ENCODE measurements around the gene MSI2.

Gene MSI2

GRCh38 chr17:57508671-57509070 lies 252.3 kb downstream of the MSI2 start:
- DNase-seq (ENCODE audit: low spot score) = no peak

DNA sequence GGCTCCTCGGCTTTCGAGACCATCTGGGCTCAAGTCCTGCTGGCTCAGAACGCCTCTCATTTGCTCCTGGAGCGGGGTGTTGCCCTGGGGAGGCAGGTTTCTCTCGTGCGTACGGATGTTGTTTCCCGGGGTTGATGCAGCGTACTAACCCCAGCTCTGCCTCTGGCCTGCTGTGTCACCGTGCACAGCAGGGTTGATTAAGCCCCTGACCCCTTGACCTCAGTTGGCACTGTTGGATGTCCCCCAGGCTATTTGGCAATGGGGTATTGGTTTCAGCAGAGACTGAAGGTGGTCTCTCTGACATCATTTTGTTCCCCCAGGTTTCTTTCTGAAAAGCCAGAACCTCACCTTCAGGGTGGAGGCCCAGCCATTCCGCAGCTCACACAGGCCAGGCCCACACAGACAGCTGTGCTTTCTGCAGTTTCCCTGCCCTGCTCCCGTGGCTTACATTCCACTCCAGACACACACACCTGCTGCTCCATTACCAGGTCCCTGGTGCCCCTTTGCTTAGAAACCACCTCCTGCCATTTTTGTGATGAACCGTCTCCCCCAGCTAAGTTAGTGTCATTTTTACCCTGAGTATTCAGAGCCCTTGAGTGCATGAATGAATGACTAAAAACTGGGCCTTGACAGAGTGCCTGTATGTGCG lies 255.3 kb downstream of the MSI2 start:
- DNase-seq (ENCODE audit: low spot score) = no peak

- no peak for DNase-seq (ENCODE audit: low spot score)
These were observed 255.9 kb downstream of the MSI2 start for GRCh38 chr17:57512258-57512657.

- no peak for DNase-seq (ENCODE audit: low spot score)
These were observed 256.4 kb downstream of the MSI2 start for GRCh38 chr17:57512691-57513090.

DNA sequence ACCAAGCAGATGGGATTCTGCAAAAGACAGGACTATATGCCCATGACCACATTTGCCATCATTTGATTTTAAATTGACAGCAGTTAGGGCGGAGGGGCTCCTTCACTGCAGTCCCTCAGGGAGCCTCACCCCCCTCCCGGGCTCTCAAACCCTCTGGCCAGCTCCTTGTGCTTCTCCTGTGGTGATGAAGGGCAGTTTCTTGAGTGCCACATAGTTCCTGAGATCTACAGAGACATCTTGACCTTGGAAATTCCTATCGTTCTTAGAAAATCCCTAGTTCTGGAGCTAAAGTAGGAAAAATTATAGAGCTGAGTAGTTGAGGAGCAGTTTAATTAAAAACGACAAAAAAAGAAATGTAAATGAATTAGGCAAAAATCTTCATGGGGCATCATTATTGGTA lies 257.2 kb downstream of the MSI2 start:
- peak; percentile 31 for DNase-seq (ENCODE audit: low spot score)

DNA sequence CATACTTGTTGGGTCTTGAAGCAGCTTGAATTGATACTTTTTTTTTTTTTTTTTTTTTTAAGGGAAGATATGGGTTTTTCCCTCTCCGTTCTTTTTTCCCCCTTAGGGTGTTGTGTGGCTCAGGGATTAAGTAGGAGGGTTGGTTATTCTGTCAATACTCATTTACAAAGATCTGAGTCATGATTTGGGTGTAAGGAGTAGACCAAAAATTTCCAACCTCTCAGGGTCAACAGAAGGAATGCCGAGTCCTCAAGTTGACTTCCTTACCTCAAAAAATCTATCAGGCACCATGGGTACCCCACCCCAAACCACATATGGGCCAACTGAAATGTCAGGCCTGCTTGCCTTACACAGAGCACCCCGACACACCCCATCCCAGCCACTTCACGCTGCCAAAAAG lies 258.3 kb downstream of the MSI2 start:
- DNase-seq (ENCODE audit: low spot score) = no peak

GRCh38 chr17:57515662-57516211 lies 259.4 kb downstream of the MSI2 start:
- no peak for DNase-seq (ENCODE audit: low spot score)

- DNase-seq (ENCODE audit: low spot score) = no peak
These were observed 260.2 kb downstream of the MSI2 start for GRCh38 chr17:57516290-57517230.

DNA sequence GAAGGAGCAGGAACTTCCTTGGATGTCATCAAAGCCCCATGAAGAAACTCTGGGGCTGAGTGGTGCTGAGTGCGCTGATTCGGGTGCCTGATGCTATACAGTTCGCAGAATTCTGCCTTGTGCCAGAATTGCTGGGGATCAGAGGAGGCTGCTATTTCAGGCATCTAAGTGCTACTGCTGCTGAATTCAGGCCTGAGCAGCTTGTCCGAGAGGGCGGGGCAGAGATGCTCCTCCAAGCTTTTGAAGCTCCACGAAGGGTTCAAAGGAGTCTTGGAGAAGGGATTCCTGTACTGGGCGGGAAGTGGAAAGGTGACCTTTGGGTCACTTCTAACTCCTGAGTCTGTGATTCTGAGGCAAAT lies 260.9 kb downstream of the MSI2 start:
- DNase-seq (ENCODE audit: low spot score) = no peak

GRCh38 chr17:57517632-57518456 lies 261.5 kb downstream of the MSI2 start:
- no peak for DNase-seq (ENCODE audit: low spot score)

DNA sequence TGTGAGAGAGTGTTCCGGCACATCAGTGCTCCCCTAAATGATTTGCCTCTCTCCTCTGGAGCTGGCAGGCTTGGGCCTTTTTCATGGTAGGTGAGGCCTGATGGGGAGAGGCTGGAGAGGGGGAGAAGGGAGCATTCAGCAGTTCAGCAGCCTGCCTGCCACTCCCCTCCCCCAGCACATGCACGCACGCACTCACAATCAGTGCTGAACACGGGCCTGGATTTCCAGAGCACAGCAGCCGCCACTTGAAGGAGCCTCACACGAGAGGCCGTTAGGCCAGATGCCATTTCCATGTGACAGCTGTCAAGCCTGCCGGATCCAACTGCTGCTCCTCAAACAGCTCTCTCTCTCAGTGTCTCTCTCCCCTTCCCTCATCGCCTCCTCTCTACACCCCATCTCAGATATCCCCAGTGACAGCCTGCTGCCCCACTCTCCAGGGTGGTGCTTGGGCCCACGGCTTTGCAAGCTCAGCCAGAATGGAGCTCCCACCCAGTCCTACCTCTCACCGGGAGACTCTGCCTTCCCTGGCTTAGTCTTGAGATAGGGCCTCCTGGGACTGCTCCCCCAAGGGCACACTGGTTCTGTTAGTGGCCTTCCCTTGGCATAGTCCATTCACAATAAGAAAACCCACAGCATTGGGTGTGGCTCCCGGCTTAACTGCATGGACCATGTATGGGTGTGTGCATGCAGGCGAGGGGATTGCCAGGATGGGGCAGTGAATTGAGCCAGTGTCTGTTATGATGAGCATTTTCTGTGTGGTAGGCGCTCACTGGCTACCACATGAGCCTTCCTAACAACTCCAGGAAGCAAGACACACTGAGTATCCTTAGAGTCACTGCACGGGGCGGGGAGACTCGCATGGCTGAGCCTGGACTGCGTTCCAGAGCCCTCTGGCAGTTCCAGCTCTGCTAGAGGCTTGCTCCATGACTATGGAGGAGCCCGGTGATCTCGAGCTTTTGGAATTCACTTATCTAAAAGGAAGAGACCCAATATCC lies 262.6 kb downstream of the MSI2 start:
- DNase-seq (ENCODE audit: low spot score) = no peak

GRCh38 chr17:57519800-57520199 lies 263.5 kb downstream of the MSI2 start:
- DNase-seq (ENCODE audit: low spot score) = no peak

GRCh38 chr17:57521606-57522005 lies 265.3 kb downstream of the MSI2 start:
- no peak for DNase-seq (ENCODE audit: low spot score)

DNA sequence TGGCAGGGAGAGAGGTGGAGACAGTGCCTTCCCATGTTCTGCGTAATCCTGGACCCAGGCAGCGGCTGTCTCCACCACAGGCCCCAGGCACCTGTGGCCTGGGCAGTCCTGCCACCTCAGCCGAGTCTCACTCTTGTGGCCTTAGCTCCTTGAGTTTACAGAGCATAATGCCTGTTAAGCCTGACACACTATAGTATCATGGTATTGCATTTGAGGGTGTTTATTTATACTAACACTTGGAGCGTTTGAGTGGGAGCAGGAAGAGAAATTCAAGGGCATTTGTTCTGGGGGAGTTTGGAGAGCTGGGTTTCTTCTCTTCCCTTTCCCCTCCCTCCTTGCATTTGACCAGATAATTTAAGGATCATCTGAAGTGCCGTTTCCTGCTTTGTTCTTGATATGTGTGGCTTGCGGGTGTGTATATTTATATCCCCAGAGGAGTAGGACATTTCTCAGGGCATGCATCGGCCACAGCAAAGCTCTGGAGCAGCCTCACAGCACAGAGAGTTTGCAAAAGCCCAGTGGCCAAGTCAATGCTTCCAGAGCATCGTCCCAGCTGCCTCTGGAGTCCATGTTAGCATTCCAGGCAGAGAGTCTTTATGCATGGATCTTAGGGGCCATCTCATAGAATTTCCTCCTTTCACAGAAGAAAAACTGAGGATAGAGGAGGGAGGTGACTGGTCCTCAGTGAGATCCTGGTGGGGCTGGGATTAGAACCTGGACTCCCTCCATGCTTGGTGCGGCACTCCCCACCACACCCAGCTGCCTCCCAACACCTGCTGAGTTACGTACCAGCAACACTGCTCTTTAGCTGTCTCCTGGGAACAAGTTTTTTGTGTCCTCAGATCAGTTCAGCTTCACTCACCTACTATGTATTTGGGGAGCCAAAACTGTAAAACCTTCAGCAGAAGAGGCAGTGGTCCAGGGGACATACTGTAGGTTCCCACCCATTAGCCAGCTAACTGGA lies 266.0 kb downstream of the MSI2 start:
- DNase-seq (ENCODE audit: low spot score) = no peak

DNA sequence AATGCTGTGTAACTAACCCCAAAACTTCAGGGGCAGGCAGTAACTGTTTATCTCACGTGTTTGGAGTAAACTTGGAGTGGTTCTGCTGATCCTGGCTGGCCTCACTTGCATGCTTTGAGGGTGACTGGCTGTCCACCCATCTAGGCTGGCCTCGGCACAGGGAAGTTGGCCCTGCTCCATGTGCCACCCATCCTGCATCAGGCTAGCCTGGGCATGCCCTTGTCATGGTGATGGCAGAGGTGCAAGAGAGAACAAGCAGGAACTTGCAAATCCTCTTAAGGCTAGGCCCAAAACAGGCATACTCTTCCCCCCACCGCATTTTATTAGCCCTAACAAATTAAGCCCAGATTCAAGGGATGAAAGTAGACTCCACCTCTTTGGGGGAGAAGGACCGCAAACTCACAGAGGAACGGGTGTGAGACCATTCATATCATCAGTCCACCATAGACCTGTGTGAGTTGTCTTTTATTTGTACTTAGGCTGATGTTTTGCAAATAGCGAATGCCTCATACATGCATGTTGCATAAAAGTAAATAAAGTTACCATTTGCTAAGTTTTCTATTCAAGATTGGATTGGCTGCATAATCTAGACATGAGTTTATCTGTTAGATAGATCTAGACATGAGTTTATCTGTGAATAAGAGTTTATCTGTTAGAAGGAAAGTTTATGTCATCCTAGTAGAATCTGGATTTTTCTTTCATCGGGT lies 267.8 kb downstream of the MSI2 start:
- peak; percentile 34 for DNase-seq (ENCODE audit: low spot score)

DNA sequence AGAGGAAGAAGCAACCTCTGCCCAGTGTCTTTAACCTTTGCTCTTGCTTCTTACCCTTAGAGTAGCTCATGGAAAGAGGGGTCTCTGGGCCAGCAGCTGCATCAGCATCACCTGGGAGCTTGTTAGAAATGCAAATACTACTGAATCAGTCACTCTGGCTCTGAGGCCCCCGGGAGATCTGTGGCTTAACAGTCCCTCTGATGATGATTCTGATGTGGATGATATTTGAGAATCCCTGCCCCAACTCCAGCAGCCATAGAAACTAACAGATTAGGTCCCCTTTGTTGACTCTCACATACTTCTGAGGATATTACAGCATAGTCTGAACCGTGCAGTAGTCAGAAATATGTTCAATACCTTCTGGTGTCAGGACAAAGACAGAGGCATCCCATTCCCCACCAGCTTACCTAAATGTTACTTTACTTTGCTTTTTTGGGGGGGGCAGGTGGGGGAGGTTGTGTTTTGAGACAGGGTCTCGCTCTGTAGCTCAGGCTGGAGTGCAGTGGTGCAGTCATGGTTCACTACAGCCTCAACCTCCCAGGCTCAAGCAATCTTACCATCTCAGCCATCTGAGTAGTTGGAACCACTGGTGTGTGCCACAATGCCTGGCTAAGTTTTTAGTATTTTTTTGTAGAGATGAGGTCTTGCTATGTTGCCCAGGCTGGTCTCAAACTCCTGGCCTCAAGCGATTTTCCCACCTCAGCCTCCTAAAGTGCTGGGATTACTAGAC lies 268.7 kb downstream of the MSI2 start:
- no peak for DNase-seq (ENCODE audit: low spot score)

GRCh38 chr17:57527221-57528057 lies 271.1 kb downstream of the MSI2 start:
- DNase-seq (ENCODE audit: low spot score) = no peak

DNA sequence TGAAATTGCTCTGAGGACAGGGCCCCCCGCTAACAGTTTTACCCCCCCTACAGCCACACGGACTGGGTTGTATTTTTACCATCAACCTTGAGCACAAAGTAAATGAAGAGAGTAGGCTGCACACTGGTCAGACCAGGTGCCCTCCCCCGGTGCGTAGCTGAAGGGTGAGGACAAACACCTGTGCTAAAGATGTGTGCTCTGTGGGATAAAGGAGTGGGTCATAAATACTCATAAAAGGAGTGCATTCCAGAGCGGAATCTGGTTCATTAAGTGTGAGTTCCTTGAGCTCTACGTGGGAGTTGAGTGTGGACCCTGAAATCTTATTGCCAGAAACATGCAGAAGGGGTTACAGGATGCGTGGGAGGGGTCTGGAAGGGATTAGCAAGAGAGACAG lies 271.7 kb downstream of the MSI2 start:
- DNase-seq (ENCODE audit: low spot score) = no peak
